GM21737 (cell line): ENCODE results near the gene PDIA5.
"Not testable (repeated sequence)": the region's sequence is repeated elsewhere in the genome, so short reads cannot be mapped to it uniquely, and the experiment has no call there.

ENCODE experiments used
- ATAC-seq: cut with Tn5 transposase; IDR thresholded peaks from one replicate; pipeline ENCODE4 v1.9.1; 2021; ENCODE audit warnings: mild to moderate bottlenecking, moderate library complexity; ENCODE audit not compliant: unreplicated experiment

PDIA5 gene

GRCh38 chr3:123112656-123113055, 45.8 kb downstream of the PDIA5 start:
- ATAC-seq: not testable (repeated sequence)

GRCh38 chr3:123113889-123114450, 47.1 kb downstream of the PDIA5 start:
- ATAC-seq: no peak

DNA sequence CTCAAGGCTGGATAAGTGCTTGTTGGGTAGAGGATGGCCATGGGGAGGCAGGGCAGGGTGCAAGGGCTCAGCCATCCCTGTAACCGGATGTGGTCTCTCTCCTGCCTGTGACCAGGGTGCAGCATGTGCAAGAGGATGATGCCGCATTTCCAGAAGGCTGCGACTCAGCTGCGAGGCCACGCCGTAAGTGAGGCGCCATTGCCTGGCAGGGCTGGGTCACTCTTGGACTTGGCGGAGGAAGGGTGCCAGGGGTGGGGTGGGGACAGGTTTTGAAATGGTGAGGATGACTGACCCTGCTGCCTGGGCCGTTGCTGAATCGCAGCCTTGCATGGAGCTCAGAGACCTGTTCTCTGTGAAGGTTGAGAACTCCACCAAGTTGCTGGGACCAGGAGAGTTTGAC, 49.3 kb downstream of the PDIA5 start:
- ATAC-seq: no peak

GRCh38 chr3:123119388-123119787, 52.6 kb downstream of the PDIA5 start:
- ATAC-seq: no peak

- ATAC-seq: no peak
Observed at GRCh38 chr3:123119802-123120201, 53.0 kb downstream of the PDIA5 start.

DNA sequence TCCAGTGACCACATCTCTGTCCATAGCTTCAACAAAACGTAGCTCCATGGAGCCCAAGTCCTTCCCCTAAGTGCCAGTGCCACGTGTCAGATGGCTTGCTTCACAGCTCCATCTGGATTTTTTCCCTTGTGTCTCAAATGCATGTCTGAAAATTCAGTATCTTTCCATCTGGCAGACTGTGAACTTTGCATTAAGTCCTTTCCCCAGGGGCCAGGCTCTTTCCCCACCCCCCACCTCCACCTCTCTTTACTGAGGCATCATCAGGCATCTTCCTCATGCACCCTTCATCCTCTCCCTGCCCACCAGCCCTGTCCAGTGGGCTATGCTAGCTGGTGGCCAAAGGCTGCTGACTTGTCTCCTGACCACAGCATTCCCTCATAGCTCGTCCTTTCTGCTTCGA, 53.7 kb downstream of the PDIA5 start:
- no peak for ATAC-seq

DNA sequence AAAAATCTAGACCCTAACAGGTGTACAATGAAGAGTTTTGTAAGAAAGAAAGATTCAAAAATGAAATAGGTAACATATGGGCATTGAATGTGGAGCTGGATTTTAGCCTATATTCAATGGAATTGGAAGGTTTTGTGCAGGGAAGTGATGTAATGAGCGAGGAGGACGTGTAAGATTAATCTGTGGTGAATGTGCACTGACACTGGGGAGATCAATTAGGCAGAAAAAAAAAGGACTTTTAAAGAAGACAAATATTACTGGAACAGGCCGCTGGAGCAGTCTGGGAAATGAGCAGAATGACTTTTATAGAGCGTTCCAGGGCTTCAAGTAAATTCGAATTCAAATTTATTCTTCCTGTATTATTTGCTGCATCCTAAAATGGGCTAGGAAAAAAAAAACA, 55.2 kb downstream of the PDIA5 start:
- ATAC-seq: no peak

GRCh38 chr3:123122525-123123315, 55.9 kb downstream of the PDIA5 start:
- ATAC-seq: no peak

- no peak for ATAC-seq
Observed at GRCh38 chr3:123123716-123124616, 57.1 kb downstream of the PDIA5 start.

DNA sequence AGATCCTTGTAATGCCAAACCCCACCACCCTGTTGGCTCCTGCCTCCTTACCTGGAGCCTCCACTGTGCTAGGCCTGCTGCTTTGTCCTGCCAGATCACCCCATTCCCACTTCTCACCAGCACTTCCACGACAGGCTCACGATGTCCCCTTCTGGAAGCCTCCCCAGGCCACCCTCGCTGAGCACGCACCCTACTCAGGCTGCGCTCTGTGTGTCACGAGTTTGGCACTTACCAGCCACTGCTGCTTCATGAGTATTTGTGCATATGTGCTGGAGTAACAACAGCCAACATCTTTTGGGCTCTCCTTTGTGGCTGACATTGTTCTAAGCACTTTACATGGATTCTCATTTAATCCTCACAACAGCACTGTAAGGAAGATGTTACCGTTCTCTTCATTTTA, 58.1 kb downstream of the PDIA5 start:
- ATAC-seq: no peak

DNA sequence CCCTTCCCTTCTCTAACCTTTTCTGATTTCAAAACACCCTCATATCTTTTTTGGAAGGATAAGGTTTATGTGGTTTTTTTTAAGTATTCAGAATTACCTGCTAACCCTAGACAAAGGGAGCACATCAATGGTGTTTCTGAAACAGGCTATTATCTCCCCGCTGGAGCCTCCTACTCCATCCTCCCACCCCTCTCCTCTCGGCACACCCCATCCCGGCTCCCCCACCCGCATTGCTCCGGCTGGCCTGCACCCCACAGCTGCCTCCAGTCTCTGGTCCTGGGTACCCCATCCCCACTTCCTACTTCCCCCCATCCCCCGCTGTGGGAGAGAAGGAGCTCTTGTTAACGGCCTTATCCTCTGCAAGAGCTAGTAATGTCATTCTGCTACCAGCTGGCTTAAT, 59.2 kb downstream of the PDIA5 start:
- ATAC-seq: no peak

DNA sequence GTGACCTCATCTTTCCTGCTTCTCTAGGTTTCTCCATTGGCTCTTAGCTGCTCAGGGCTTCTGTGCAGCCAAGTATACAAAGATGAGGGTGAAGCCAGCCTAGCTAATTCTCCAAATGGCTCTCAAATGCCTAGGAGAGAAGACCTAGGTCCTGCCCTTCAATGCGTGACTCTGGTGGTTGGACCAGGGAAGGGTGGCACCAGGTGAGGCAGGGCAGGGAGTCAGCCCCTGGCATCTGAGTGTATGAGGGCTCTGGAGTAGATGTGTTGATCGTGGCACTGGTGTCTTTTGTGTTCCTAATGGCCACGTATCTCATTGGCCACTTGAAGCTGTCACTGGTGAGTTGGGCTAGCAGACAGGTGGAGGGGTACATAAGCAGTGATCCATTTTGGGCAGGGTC, 59.8 kb downstream of the PDIA5 start:
- no peak for ATAC-seq

- no peak for ATAC-seq
Observed at GRCh38 chr3:123129092-123129491, 62.3 kb downstream of the PDIA5 start.

DNA sequence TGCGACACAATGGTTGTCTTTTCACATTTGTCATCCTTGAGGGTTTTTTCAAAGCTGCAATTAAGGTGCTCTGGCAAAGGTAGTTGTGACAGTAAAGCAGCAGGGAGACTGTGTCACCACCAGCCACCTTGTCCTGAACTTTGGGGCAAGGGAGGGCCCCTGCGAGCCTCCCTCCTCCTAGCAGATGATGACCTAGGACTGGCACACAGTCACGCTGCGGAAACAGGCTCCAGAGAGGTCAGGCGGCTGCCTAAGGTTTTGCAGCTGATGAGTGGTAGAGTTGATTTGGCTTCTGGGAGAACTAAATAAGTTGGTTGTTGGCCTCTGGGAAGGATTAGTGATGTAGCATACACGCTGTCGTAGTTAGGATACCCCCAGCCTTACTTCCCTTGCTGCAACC, 62.7 kb downstream of the PDIA5 start:
- no peak for ATAC-seq

DNA sequence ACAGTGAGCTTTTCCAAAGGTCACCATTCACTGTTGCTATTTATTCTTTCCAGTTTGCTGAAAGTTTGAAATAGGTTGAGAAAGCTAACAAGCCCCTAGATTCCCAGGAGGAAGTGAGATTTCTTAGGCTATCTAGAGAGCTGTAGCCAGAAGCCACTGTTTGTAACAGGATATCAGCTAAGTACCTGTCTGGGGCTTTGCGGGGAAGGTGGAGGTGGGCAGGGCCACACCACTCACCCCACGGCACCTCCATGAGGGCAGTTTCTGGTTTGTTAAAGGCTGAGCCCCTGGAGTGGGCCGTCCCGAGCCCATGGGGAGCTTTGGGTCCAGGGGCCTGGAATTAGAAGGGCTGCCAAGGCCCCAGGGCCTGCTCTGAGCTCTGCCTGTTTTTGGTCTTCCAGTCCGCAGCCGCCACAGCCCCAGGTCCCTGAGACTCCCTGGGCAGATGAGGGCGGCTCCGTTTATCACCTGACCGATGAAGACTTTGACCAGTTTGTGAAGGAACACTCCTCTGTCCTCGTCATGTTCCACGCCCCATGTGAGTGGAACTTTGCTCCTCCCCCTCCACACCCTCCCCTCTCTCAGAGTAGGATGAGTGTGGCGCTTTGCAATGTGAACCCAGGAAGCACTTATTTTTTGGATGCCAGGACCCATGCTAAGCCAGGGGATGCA, 63.4 kb downstream of the PDIA5 start:
- ATAC-seq: no peak

- ATAC-seq: no peak
Observed at GRCh38 chr3:123134671-123135070, 67.8 kb downstream of the PDIA5 start.

DNA sequence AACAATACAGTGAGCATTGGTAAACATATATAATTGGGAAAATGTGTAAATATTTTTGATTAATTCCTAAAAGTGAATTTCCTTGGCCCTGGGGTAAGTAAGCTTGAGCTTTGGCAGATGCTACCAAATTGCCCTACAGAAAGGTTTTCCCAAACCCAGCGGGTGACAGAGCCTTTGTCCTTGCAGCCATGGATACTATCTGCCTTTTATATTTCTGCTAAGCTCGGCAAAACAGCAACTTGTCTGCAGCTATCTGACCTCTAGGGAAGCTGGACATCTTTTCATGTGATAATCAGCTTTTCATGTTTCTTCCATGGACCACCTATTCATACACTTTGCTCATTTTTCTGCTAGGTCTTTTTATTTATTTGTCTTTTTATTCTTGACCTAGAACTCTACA, 70.2 kb downstream of the PDIA5 start:
- no peak for ATAC-seq

DNA sequence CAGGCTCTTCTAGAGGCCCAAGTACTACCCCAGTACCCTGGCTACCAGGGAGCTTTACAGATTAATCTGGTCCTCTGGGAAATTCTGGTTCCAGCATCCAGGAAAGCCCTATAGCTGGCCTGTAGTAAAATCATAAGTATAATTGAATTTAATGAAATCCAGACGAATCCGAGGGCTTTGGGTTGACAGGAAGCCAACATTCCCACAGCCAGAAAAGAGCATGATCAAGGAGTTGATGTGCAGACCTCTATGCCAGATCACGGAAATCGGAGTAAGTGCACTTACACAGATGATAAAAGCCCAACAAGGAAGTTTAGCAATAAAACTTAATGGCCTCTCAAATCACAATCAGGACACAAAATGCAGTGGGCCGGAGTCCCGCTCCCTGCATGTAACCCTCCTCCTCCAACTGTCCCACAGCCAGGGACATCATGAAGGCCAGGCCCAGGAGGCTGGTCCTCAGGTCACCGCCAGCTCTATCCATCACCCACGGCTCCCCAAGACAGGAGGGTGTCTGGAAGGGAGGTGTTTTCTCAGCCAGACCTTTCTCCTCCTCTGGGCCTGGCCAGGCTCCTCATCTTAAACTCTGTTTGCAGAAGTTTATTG, 72.1 kb downstream of the PDIA5 start:
- no peak for ATAC-seq

GRCh38 chr3:123139522-123139921, 72.7 kb downstream of the PDIA5 start:
- ATAC-seq: no peak

GRCh38 chr3:123140550-123140949, 73.7 kb downstream of the PDIA5 start:
- no peak for ATAC-seq

DNA sequence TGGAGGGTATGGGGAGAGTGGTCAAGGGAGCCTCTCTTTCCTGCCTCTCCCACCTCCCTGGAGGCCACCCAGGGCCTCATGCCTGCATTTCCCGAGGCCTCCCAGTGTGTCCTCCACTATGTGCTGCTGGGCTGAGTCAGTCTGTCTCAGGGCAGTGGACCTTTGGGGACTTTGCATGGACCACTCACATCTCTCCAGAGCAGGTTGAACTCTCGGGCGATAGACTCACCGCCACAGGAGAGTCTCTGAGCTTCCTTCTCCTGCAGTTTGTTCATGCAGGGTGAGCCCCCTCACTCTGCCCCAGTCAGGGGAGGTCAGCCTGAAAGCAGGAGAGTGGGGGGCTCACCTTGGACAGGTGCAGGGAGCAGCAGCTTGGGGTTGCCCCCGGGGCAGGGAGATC, 74.5 kb downstream of the PDIA5 start:
- no peak for ATAC-seq
